CD1c-positive myeloid dendritic cell (primary cell): Measurements from ENCODE around the gene MTCH2.
"Not testable (repeated sequence)": the region's sequence is repeated elsewhere in the genome, so short reads cannot be mapped to it uniquely, and the experiment has no call there.

ENCODE experiments used
- DNase-seq: peaks from one replicate; pipeline ENCODE4 v3.0.0-alpha.2; 2016; ENCODE audit errors: extremely low spot score

The MTCH2 gene

DNA sequence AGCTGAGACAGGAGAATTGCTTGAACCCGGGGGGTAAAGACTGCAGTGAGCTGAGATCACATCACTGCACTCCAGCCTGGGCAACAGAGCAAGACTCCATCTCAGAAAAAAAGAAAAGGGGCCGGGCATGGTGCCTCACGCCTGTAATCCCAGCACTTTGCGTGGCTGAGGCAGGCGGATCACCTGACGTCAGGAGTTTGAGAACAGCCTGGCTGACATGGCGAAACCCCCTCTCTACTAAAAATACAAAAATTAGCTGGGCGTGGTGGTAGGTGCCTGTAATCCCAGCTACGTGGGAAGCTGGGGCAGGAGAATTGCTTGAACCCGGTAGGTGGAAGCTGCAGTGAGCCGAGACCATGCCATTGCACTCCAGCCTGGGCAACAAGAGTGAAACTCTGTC, 6.0 kb downstream of the MTCH2 start:
- not testable (repeated sequence) for DNase-seq

DNA sequence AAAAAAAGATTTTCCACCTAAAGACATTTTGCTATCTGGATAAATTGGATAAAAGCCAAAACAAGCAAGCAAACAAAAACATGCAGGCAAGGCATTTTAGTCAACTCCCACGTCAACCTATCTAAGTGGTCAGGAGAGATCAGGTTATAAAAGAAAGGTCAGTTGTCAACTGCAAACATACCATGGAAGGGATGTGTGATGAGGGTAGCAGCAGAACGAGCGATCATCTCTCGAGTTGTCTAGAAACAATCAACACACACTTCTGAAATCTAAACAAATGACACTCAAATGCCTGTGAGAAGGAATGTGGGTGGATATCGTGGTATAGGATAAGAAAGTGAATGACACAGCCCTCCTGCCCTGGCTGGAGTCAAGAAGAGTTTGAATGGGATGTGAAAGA, 10.9 kb downstream of the MTCH2 start:
- DNase-seq: no peak

GRCh38 chr11:47628026-47628425, 14.3 kb downstream of the MTCH2 start:
- DNase-seq: no peak

DNA sequence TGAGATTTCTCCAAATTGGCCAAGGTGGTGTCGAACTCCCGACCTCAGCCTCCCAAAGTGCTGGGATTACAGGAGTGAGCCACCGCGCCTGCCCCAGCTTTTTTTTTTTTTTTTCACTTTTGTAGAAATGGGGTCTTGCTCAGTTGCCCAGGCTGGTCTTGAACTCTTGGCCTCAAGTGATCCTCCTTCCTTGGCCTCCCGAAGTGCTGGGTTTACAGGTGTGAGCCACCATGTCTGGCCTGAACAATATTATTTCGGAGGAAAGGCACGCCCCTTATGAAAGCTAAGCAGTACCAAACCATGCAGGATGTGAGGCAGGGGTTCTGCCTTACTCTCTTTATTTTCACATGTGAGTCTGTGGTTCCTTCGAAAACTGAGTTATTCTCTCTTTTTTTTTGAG, 16.1 kb downstream of the MTCH2 start:
- no peak for DNase-seq

DNA sequence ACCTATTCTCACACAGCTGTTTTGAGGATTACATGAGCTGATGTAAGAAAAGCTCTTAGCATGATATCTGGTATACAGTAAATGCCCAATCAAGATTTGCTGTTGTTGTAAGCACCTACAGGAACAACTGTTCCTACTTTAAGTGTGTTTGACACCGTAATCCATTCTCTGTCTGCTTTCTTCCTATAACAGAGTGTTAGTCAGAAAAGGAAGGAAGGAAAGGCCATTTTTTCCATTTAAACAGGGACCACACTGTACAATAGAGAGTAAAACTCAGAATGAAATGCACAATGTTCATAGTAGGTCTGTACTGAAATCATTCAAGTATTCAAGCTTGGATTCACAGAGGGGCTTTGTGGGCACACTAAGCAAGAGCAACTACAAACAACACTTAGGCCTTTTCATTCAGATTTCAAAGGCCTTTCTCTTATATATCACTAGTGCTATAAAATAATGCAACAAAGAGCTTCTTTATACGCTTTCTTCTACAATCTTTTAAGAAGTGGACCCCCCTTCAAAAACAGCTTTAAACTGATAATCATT, 21.5 kb downstream of the MTCH2 start:
- no peak for DNase-seq

DNA sequence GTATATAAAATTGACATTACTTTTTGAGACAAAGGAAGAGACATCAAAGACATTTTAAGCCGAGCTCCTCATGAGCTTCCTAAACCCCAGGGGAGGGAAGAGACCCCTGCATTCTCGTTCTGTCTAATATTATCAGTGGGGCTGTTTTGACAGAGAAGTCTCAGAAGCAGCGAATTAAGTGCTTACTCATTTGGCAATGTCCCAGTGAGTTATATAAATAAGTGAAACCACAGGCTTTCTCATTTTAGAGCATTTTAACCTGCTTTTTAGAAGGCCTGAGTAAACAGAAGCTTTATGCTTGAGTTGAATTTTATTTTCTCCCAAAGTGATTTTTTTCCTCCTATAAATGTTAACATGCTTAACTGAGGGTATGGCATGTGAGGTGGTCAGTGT, 24.9 kb downstream of the MTCH2 start:
- no peak for DNase-seq

DNA sequence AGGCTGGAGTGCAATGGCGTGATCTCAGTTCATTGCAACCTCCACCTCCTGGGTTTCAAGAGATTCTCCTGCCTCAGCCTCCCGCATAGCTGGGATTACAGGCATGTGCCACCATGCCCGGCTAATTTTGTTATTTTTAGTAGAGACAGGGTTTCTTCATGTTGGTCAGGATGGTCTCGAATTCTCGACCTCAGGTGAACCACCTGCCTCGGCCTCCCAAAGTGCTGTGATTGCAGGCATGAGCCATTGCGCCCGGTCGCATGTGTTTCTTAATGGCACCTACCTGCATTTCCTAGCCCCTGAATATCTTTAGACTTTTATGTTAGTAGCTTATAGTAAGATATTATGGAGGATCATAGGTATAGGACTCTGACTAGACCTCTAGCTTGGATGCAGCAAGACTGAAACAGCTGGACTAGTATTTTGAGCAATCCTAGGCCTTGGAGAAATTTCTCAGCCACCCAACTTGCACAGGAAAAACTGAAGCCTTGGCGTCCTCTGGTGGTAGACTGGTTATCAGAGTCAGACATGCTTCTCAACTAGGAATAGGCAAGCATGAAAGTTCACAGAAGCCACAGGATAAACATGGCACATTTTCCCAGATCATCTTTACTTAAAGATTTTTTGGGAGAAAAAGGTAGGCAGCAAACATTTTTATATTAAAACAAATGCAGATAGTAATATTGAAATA, 25.5 kb downstream of the MTCH2 start:
- DNase-seq: peak; percentile 57

GRCh38 chr11:47615249-47615648, 27.1 kb downstream of the MTCH2 start:
- DNase-seq: no peak

GRCh38 chr11:47611348-47611794, 31.0 kb downstream of the MTCH2 start:
- DNase-seq: peak; percentile 61

- DNase-seq: no peak
Measured at GRCh38 chr11:47609675-47610074, 32.7 kb downstream of the MTCH2 start.

GRCh38 chr11:47607380-47607779, 35.0 kb downstream of the MTCH2 start:
- DNase-seq: no peak

GRCh38 chr11:47606731-47607130, 35.6 kb downstream of the MTCH2 start:
- no peak for DNase-seq

DNA sequence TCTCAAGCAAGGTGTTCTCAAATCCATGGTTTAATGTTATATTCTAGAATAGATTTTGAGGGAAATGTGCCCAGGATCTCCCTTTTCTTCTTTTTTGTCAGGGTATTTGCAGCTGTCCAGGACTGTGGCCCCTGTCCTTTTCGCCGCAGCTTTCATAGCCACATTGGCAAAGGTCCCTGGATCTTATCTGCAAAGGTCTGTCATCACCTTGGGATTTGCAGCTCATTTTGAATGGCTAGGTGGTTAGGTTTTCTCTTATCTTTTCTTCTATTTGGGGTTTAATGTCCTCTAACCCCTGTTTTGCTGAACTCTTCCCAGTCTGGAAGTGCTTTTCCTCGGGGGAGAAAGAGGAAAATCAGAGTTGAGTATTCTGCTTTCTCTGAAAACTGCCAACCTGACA, 36.4 kb downstream of the MTCH2 start:
- no peak for DNase-seq

DNA sequence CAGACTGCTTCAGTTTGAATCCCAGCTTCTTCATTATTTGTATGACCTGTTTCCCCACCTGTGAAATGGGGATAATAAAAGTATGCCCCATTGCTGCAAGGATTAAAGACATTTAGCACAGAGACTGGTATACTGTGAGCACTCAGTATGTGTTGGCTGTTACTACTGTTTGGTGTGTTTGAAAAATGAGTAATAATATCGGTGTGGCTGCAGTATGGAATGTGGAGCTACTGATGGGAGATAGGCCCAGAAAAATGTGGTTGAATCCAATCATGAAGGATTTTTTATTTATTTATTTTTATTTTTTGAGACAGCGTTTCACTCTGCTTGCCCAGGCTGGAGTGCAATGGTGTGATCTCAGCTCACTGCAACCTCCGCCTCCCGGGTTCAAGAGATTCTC, 39.1 kb downstream of the MTCH2 start:
- DNase-seq: no peak

DNA sequence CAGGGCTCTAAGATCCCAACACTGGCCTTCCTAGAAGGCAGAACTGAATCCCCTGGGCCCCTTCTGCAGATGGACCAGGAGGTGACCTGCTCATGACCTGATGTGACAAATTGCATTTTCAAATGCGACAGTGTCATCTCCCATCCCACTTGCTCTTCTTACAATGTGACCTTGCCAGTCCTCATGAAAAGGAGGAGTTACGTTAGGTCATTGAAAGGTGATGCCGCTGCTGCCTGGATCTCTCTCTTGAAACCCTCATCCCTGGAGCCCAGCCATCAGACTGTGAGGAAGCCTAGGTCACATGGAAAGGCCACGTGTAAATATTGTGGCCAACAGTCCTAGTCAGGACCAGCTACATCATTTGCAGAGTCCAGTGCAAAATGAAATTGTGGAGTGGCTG, 42.5 kb downstream of the MTCH2 start:
- DNase-seq: no peak

- DNase-seq: no peak
Measured at GRCh38 chr11:47595967-47596366, 46.4 kb downstream of the MTCH2 start.

DNA sequence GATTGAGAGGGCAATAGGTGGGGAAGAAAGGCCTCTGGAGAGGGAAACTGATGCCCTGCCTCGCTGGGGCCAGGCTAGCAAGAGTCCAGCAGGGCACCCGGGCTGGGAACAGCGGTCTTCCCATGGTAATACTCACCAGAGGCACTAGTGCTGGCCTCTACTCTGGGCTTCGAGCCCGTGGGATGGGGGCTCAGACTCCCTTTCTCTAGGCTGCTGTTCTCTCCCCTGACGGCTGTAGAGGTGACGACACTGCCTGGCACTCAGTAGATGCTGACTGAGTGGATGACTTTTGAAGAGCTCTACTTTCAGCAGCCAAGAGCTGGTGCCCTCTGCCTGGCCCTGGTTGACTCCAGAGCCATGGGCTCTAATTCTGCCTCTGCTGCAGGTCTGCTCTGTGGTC, 47.3 kb downstream of the MTCH2 start:
- DNase-seq: no peak

DNA sequence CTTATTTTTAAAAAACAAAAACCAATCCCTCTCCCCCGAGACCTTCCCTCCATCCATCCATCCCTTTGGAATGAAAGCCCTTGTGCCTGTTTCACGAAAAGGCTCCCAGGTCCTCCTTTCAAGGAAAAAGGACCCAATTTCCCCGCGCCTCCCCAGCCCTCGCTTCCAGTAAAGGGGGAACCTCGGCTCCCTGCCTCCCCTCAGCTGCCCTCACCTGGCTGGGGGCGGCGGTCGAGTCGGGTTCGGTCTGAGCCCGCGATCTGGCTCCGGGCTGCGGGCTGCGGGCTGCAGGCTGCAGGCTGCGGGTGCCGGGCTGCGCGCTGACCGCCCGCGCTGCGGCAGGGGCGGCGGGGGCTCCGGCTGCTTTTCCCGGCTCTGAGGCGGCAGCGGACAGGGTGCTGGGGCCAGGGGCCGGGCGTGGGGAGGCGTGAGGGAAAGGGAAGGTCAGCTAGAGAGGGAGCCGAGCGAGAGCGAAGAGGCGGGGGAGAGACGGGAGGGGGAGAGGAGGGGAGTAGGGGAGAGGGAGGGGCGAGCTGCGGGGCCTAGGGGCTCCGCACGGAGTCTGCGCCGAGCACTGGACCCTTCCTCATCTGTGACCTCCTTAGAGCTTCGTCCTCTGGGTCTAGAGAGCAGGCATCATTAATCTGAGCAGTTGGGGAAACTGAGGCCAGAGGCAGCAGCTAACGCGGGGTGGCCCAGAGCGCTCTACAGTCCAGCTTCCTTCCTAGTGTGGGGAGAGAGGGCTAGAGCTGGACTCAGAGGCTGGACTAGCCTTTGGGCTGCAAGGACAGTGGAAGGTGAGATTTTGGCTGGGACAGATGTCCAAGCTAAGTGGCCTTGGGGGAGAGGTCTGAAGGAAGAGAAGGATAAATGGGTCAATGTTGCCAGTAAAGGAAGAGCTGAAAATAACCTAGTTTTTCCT, 48.2 kb downstream of the MTCH2 start, which contains the start of gene C1QTNF4:
Gene C1QTNF4 (minus strand): TSS at position 478 of the 922 bp plus-strand sequence. CDS start 3,601 bp downstream, outside the sequence.
- no peak for DNase-seq

DNA sequence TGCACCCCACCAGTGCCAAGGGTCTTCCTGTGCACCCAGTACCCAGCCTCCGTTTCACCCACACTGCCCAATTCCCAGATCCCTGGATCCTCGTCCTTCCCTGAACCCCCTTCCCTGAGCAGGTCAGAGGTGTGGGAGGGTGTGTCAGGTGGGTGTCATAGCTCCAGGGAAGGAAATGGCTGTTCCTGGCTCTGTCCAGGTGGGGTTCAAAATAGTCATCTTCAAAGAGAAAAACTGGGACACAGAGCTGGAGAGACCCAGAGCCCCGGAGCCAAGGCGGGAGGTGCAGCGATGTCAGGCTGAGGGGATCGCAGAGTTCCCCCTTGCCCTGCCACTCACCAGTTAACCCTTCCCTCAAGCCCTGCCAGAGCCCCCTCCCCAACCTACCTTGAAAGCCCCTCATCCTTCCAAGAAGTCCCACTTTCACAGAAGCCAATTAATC, 48.8 kb downstream of the MTCH2 start:
- no peak for DNase-seq

DNA sequence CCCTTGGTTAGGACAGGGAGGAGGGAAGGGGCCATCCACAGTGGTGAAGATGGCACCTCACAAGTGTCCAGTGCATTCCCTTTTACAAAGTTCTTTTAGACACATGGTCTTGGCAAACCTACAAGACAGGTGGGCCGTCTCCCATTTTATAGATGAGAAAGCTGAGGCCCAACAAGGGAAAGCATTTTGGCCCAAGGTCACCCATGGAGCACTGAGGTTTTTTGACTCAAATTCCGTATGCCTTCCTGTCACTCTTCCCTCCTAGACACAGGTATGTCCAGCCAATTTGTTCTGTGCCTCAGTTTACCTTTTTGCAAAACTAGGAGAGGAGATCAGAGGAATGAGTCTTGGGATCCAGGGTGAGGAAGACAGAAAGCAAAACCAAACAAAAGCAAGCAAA, 49.4 kb downstream of the MTCH2 start:
- no peak for DNase-seq

DNA sequence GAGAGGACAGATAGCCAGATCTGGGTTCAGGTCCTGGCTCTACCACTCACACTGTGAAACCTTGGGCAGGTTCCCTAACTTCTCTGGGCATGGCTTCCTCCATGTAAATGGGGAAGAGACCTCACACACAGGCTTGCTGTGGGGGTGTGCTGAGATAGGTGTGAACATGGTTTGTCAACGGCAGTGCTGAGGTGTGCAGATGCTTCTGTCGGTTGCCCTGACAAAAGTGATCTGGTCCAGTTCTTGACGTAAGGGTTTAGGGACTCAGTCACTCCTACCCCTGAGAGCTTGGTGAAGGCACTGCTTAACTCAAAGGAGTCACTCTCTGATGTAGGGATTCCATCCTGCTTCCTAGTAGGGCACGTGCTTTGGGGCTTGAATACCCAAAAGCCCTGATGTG, 50.1 kb downstream of the MTCH2 start:
- no peak for DNase-seq

GRCh38 chr11:47591764-47592163, 50.6 kb downstream of the MTCH2 start:
- no peak for DNase-seq
